GM21526 (cell line): ENCODE measurements around the gene DPCD.

ENCODE experiments used
- ATAC-seq: cut with Tn5 transposase; IDR thresholded peaks from one replicate; pipeline ENCODE4 v1.9.1; 2021; ENCODE audit warnings: moderate library complexity; ENCODE audit not compliant: unreplicated experiment, low FRiP score

The DPCD gene

GRCh38 chr10:101653536-101653935, 65.4 kb downstream of the DPCD start:
- ATAC-seq: no peak

- no peak for ATAC-seq
These were observed 67.4 kb downstream of the DPCD start for GRCh38 chr10:101655570-101655969.

- ATAC-seq: no peak
These were observed 68.8 kb downstream of the DPCD start for GRCh38 chr10:101656890-101657289.

GRCh38 chr10:101658975-101659374, 70.9 kb downstream of the DPCD start:
- ATAC-seq: no peak
